ENCODE results near the gene CSNK1G2.

The CSNK1G2 gene

DNA sequence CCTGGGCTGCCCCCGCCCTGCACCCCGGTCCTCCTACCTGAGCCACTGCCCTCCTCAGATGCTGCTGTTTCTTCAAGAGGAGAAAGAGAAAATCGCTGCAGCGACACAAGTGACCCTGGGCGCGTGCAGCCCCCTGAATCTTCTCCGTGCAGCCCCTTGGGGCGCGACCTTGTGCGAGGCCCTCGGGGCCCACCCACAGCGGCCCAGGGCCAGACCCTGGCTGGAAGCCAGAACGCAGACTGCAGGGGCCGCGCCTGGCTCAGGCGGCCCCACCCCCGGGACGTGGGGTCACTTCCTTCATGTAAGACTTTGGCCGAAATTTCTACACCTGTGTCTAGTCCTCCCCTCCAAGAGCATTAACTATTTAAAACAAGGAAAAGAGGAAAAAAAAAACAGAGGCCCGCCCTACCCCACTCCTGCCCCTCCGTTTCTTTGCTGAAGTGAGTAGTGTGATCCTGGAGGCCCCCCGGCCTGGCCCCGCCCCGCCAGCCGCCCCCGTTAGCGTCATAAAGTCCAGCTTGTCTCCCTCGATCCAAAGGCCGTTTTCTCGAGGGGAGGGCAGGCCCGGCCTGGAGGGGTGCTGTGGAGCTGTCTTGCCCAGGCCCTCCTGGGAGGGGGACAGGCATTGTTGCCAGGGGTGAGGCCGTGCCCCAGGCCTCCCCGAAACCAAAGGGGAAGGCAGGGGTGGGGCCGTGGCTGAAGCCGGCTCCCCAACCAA is 39.3 kb downstream of the CSNK1G2 start:
- no peak overlapping the region for H3K4me3 ChIP-seq
- no peak for DNase-seq (ENCODE audit: low spot score)
- H3K27ac ChIP-seq, result no peak overlapping the region
- TF ChIP-seq CTCF (IDR thresholded peaks at IDR 0.05), result no peak

DNA sequence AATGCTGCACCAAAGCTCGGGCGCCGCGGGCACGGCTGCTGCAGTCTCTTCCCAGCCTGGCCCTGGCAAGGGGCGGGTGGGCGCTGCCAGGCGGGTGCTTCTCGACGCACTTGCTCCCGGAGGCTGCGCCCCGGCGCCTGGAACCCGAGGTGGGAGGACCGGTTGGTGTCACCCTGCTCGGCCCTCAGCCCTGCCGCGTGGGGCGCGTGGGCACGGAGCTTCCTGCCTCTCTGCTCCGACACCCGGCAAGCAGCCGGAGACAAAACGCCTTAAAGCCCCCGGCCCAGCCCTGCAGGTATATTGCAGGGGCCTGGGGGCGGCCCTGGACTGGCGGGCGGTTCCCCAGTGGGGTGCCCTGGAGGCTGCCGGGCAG is 39.8 kb downstream of the CSNK1G2 start:
- no peak for TF ChIP-seq CTCF (IDR thresholded peaks at IDR 0.05)
- DNase-seq (ENCODE audit: low spot score), result no peak
- H3K4me3 ChIP-seq, result no peak overlapping the region
- H3K27ac ChIP-seq, result no peak overlapping the region

- Histone ChIP-seq H3K27ac (no peak overlapping the region), H3K4me3 (no peak overlapping the region)
- DNase-seq (ENCODE audit: low spot score), result no peak
- TF ChIP-seq CTCF (IDR thresholded peaks at IDR 0.05), result no peak
Observed at GRCh38 chr19:1981253-1981652, 40.3 kb downstream of the CSNK1G2 start.

GRCh38 chr19:1984357-1984756 is 43.4 kb downstream of the CSNK1G2 start:
- no peak for TF ChIP-seq CTCF (IDR thresholded peaks at IDR 0.05)
- no peak for DNase-seq (ENCODE audit: low spot score)
- Histone ChIP-seq H3K27ac (no peak overlapping the region), H3K4me3 (no peak overlapping the region)

DNA sequence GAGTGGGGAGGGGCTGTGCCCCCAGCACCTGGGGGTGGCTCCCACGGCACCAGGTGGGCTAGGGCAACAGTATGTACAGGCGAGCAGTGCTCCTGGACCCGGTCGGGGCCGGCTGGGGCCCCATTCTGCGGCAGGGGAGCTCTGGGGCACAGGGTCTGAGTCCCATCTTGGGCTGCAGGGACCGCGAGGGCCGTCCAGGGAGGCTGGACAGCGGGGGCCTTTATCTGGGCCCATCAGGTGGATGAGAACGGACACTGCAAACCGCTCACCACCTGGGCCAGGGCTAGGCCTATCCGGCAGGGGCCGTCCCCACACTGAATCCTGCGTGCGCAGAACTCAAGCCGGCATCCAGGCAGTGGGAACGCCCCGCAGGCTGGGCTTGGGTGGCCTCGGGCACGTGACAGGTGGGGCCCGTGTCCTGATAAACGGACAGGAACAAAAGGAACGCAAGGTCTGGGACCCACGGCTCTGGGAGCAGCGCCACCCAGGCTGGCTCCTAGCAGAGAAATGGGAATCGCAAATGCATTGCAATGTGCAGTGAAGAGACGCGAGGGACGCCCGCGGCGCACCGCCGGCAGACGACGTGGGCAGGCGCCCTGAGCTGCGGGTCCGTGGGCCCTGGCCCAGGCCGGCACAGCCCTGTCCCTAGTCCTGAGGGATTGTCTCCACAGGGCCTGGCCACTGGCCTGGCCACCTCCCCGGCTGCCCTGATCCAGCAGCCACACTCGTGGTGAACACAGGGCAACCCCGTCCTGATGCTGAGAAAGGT is 44.8 kb downstream of the CSNK1G2 start:
- no peak for DNase-seq (ENCODE audit: low spot score)
- no peak overlapping the region for H3K27ac ChIP-seq
- TF ChIP-seq CTCF (IDR thresholded peaks at IDR 0.05), result no peak

GRCh38 chr19:1986357-1987162 is 45.6 kb downstream of the CSNK1G2 start:
- no peak for TF ChIP-seq CTCF (IDR thresholded peaks at IDR 0.05)
- DNase-seq (ENCODE audit: low spot score), result no peak
- H3K4me3 ChIP-seq, result no peak overlapping the region
- H3K27ac ChIP-seq, result no peak overlapping the region

More for the DNA sequence above, 44.8 kb downstream of the CSNK1G2 start:
- no peak overlapping the region for H3K4me3 ChIP-seq

Measured in coronary artery (tissue), 2 donors.